Subcutaneous adipose tissue (tissue), 4 donors: ENCODE data around the gene SLIT3. TPM values are rescaled to one million over a fixed set of nuclear protein-coding genes. Genes with fewer than 3 reads are reported as not detected.

ENCODE experiments used
- total RNA-seq, 4 donors: library from RNA; depleted of rRNA; stranded (reverse); fragments of >200 nt; gene quantifications; one replicate each; pipeline ENCODE4 v1.1.0, GENCODE V29; 2016
- TF ChIP-seq, protein P1 (sequence below): fragments of 450-650 bp; IDR thresholded peaks from one replicate; pipeline ENCODE4 v1.5.1; 2016; ENCODE audit warnings: low read depth, mild to moderate bottlenecking, control low read depth, antibody characterized with exemption, moderate library complexity

SLIT3 gene
- total RNA-seq, 4 donors from 2014 or later = 48.1 to 163 (median 83.2) TPM

DNA sequence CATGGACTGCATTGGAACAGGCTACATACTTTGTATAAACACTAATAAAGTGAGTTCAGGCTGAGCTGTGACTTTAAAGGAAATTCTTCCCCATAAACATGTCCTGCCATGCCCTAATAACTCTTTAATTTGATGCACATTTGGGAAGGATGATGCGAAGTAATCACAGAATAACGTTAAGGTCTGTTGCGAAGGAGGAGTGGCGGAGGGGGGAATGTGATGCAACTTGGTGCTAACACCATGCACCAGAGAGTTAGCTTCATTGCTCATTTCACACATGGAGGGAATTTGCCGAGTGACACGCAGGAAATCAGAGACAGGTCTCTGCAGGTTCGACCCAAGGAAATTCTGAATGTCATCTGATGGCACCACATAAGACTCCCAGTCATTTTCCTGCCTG, 32.9 kb downstream of the SLIT3 start:
- TF ChIP-seq, protein P1, sequence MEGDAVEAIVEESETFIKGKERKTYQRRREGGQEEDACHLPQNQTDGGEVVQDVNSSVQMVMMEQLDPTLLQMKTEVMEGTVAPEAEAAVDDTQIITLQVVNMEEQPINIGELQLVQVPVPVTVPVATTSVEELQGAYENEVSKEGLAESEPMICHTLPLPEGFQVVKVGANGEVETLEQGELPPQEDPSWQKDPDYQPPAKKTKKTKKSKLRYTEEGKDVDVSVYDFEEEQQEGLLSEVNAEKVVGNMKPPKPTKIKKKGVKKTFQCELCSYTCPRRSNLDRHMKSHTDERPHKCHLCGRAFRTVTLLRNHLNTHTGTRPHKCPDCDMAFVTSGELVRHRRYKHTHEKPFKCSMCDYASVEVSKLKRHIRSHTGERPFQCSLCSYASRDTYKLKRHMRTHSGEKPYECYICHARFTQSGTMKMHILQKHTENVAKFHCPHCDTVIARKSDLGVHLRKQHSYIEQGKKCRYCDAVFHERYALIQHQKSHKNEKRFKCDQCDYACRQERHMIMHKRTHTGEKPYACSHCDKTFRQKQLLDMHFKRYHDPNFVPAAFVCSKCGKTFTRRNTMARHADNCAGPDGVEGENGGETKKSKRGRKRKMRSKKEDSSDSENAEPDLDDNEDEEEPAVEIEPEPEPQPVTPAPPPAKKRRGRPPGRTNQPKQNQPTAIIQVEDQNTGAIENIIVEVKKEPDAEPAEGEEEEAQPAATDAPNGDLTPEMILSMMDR = no peak

DNA sequence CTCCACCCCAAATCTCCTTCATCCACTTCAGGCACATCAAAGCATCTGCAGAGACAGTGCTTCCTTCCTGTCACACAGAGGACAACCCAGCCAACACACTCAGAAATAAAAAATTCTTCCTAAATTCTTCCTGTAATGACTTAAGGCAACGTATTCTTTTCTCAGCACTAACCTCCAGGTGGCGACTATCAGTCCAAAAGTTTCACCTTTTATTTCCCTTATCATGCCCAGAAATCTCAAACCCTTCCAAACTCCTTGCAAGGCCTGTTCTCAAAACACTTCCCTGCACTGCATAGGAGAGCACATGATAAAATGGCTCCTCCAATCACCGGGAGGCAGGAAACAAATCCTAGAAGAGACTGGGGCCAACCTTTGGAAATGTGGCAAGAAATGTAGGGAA, 35.1 kb downstream of the SLIT3 start:
- TF ChIP-seq, protein P1 = no peak

DNA sequence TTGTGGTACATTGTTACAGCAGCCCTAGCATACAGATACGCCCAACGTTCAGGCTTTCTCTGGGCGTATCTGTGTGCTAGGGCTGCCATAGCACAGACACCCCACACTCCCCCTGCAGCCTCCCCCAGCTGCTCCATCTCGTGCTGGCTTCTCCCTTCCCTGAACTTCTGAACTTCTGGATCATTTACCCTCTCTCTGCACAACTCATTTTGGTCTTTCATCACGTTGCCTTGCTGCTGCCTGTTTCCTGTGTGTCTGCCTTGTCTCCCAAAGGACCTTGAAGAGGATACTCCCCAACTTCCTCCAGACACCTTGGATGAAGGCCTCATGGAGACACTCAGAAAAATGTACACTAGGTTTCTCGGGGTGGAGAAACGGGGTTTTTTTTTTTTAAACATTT, 37.3 kb downstream of the SLIT3 start:
- TF ChIP-seq, protein P1 = no peak

DNA sequence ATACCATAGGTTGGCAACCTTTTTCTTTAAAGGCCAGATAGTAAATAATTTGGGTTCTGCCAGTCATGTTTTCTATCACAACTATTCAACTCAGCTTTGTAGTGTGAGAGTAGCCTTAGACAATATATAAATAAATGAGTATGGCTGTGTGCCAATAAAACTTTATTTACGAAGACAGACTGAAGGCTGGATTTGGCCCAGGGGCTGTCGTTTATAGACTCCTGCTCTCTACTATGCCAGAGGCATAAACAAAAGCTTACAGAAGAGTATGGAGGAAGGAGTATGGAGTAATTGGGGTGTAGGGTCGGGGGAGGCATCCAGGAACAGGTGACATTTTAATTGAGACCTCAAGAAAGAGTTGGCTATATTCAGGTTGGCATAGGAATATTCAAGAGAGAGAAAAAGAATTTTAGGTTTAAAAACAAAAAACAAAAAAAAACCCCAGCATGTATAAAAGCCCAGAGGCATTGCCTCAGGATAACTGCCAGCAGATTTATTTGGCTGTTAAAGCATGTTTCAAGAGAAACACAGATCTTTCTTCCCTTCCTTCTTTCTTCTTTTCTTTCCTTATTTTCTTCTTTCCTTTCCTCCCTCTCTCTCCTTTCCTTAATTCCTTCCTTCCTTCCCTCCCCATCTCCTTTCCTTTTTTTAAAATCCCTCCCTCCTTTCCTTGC, 39.9 kb downstream of the SLIT3 start:
- TF ChIP-seq, protein P1 = no peak

DNA sequence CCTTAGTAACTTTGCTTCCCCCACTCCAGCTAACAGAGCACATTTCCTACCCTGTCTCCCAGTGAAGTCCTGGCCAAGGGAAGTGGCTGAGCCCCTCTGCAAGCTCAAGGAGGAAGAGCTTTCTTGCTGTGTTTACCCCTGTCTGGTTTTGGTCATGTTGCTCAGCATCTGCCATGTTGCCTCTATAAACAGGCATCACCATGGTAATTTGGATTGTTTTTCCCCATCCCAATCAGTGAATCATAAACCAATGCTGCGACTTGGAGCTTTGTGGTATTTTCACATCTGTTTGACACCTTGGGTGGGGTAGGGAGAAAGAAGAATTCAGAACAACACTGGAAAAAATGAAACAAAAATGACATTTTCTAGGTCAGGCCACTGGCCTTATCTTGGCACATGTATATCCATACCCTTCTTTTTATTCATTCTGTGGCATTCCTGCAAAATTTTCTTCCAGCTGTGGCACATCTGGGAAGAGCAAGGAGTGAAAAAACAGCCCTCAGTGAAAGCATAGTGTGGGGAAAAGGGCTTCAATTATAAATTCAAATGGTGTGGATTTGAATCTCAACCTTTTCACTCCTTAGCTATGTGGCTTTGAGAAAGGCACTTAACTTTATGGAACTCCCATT, 42.5 kb downstream of the SLIT3 start:
- TF ChIP-seq, protein P1 = no peak

DNA sequence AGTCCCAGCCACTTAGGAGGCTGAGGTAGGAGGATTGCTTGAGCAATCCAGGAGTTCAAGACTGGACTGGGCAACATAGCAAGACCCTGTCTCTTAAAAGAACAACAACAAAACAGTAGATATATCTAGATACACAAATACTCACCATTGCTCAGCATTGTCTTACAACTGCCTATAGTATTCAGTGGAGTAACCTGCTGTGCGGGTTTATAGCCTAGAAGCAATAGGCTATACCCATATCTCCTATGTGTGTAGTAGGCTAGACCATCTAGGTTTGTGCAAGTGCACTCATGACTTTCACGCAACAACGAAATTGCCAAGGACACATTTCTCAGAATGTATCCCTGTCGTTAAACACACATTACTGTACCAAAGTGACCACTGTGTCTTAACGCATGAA, 44.7 kb downstream of the SLIT3 start:
- TF ChIP-seq, protein P1 = no peak

DNA sequence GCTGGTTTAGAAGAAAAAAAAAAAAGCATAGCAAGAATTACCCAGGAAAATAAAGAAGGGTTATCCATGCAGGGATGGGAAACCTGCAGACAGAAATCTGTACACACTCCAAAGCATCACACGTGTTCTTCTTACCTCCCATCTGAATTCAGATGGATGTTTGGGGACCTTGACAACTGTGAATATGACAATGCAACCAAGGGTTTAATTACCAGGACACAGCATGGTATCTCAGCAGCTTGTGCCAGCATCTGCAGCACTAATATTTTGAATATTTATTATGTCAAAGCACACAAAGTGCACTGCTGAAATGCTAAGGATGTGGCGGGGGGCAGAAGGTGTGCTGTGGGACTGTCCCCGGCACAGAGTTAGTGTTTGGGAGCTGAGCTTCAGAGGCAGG, 47.9 kb downstream of the SLIT3 start:
- TF ChIP-seq, protein P1 = no peak
